OCI-LY3 (cell line): Measurements from ENCODE around the gene VSNL1.

Experiments
- H2AFZ ChIP-seq: fragments of 200-600, 300-600 bp; shearing (Covaris generic); 2 replicates; pipeline ENCODE4 v1.6.0; 2014; ENCODE audit warnings: antibody characterized with exemption, low read depth, low read length
- H3K27ac ChIP-seq: fragments of 200-600, 300-600 bp; sonication (generic); 2 replicates; pipeline ENCODE4 v1.5.1; 2014; ENCODE audit warnings: mild to moderate bottlenecking, low read length, moderate library complexity, mixed read lengths
- H3K27me3 ChIP-seq: fragments of 200-600, 300-600 bp; sonication (generic); 2 replicates; pipeline ENCODE4 v1.6.1; 2014; ENCODE audit warnings: low read depth, low read length, mixed read lengths
- H3K36me3 ChIP-seq: fragments of 200-600, 300-600 bp; sonication (generic); replicated peaks from 2 replicates; pipeline ENCODE3; 2014; ENCODE audit warnings: low read depth, low read length, mixed read lengths
- H3K4me1 ChIP-seq: fragments of 300-600, 200-600 bp; sonication (generic); 2 replicates; pipeline ENCODE4 v1.6.1; 2014; ENCODE audit warnings: low read length, mixed read lengths
- H3K4me2 ChIP-seq: fragments of 200-600, 300-600 bp; sonication (generic); 2 replicates; pipeline ENCODE4 v1.6.1; 2014; ENCODE audit warnings: low read length, mixed read lengths
- H3K4me3 ChIP-seq: fragments of 300-600, 200-600 bp; sonication (generic); 2 replicates; pipeline ENCODE4 v1.5.1; 2014; ENCODE audit warnings: antibody characterized with exemption, mild to moderate bottlenecking, low read length, moderate library complexity
- H3K79me2 ChIP-seq: fragments of 300-600, 200-600 bp; shearing (Covaris generic); 2 replicates; pipeline ENCODE4 v1.6.1; 2014; ENCODE audit warnings: mild to moderate bottlenecking, low read length, mixed read lengths
- H3K9ac ChIP-seq: fragments of 300-600, 200-600 bp; shearing (Covaris generic); 2 replicates; pipeline ENCODE4 v1.6.0; 2014; ENCODE audit warnings: mild to moderate bottlenecking, low read length, moderate library complexity
- H3K9me3 ChIP-seq: fragments of 200-600, 300-600 bp; shearing (Covaris generic); 2 replicates; pipeline ENCODE4 v1.6.1; 2014; ENCODE audit warnings: low read length, mixed read lengths; ENCODE audit not compliant: insufficient read depth
- H4K20me1 ChIP-seq: fragments of 200-600, 300-600 bp; sonication (generic); 2 replicates; pipeline ENCODE4 v1.6.1; 2016; ENCODE audit warnings: low read length, mixed read lengths; ENCODE audit not compliant: insufficient read depth
- CTCF ChIP-seq: fragments of 200-600, 300-600 bp; sonication (generic); IDR thresholded peaks from 2 replicates; pipeline ENCODE4 v1.5.1; 2014; ENCODE audit warnings: antibody characterized with exemption, low read length, low read depth
- EZH2phosphoT487 ChIP-seq: fragments of 200-600 bp; shearing (Covaris generic); IDR thresholded peaks from 2 replicates; pipeline ENCODE4 v1.6.1; 2018; ENCODE audit warnings: antibody characterized with exemption, mixed run types, low read depth

The VSNL1 gene

GRCh38 chr2:17581831-17582230, 41.3 kb downstream of the VSNL1 start:
- Histone ChIP-seq H3K79me2 (no peaks in the 10 kb centered on the region), H3K4me3 (no peak overlapping the region), H3K9ac (no peak overlapping the region), H3K4me2 (no peak overlapping the region), H3K27ac (no peak overlapping the region), H3K9me3 (no peaks in the 10 kb centered on the region), H3K27me3 (no peaks in the 10 kb centered on the region), H3K36me3 (no peaks in the 10 kb centered on the region), H4K20me1 (no peaks in the 10 kb centered on the region), H2AFZ (no peak overlapping the region), H3K4me1 (peaks cover 64% of the 10 kb centered on the region)
- TF ChIP-seq CTCF = no peak
- TF ChIP-seq EZH2phosphoT487 = no peak

- no peaks in the 10 kb centered on the region for H4K20me1 ChIP-seq
- H3K36me3 ChIP-seq = no peaks in the 10 kb centered on the region
- H3K27ac ChIP-seq = no peak overlapping the region
- no peak for TF ChIP-seq EZH2phosphoT487
- TF ChIP-seq CTCF = no peak
- H3K4me1 ChIP-seq = peaks cover 54% of the 10 kb centered on the region
- no peak overlapping the region for H3K9ac ChIP-seq
- no peak overlapping the region for H3K4me3 ChIP-seq
- H2AFZ ChIP-seq = no peak overlapping the region
- no peaks in the 10 kb centered on the region for H3K9me3 ChIP-seq
- no peaks in the 10 kb centered on the region for H3K27me3 ChIP-seq
- no peaks in the 10 kb centered on the region for H3K79me2 ChIP-seq
- H3K4me2 ChIP-seq = no peak overlapping the region
Measured at GRCh38 chr2:17583166-17583565, 42.7 kb downstream of the VSNL1 start.

GRCh38 chr2:17583646-17584045, 43.1 kb downstream of the VSNL1 start:
- H3K9ac ChIP-seq = no peak overlapping the region
- no peaks in the 10 kb centered on the region for H3K79me2 ChIP-seq
- no peaks in the 10 kb centered on the region for H3K36me3 ChIP-seq
- H3K9me3 ChIP-seq = no peaks in the 10 kb centered on the region
- no peaks in the 10 kb centered on the region for H3K27me3 ChIP-seq
- H3K4me2 ChIP-seq = no peak overlapping the region
- no peak overlapping the region for H2AFZ ChIP-seq
- H3K27ac ChIP-seq = no peak overlapping the region
- TF ChIP-seq CTCF (no peak), EZH2phosphoT487 (no peak)
- H3K4me3 ChIP-seq = no peak overlapping the region
- H4K20me1 ChIP-seq = no peaks in the 10 kb centered on the region
- peaks cover 50% of the 10 kb centered on the region for H3K4me1 ChIP-seq

GRCh38 chr2:17584689-17585088, 44.2 kb downstream of the VSNL1 start:
- Histone ChIP-seq H3K79me2 (no peaks in the 10 kb centered on the region), H3K4me3 (no peak overlapping the region), H3K27ac (no peak overlapping the region), H2AFZ (0 out of 2 replicates have a peak overlapping the region, but pooled peaks have one; percentile 10), H4K20me1 (no peaks in the 10 kb centered on the region), H3K27me3 (no peaks in the 10 kb centered on the region), H3K36me3 (no peaks in the 10 kb centered on the region), H3K9ac (no peak overlapping the region), H3K9me3 (no peaks in the 10 kb centered on the region), H3K4me1 (peaks cover 39% of the 10 kb centered on the region), H3K4me2 (peak overlapping the region; percentile 31)
- TF ChIP-seq EZH2phosphoT487 (no peak), CTCF (no peak)
